Stimulated activated CD4-positive, alpha-beta T cell treated with anti-CD3 and anti-CD28 coated beads, Interleukin-12 subunit alpha, Interleukin-12 subunit beta, amount 100 ng/mL, for 4 hours (primary cell): ENCODE data around the gene CST9L.

Experiments used
- DNase-seq: peaks from one replicate; pipeline ENCODE4 v3.0.0-alpha.2; 2020

The CST9L gene, protein sequence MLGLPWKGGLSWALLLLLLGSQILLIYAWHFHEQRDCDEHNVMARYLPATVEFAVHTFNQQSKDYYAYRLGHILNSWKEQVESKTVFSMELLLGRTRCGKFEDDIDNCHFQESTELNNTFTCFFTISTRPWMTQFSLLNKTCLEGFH

DNA sequence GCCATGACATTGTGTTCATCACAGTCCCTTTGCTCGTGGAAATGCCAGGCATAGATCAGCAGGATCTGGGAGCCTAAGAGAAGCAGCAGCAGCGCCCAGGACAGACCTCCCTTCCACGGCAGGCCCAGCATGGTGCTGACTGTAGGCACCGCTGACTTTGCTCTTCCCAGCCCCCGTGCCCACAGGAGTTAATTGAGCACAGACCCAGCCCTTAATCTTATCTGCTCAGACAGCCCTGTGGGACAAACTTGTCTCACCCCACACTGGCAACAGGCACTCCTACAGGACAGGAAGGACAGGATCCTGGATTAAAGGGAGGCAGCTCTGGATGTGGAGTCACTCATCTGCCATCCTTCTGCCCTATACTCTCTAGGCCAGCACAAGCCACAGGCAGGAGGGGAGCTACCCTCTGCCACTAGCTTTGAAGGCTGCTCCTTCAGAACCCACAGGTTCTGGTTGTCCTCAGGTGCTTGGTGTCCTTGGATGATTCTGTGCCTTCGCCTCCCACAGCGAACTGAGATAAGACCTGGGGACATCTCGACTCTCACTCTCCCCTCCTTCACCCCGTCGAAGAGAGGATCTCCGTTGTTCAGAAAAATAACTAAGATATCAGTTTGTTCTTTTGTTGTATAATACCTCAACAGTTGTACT is at the start of gene CST9L:
Gene CST9L (minus strand): TSS at position 165 of the 651 bp plus-strand sequence. CDS start 34 bp downstream, at position 131.
- no peak for DNase-seq

DNA sequence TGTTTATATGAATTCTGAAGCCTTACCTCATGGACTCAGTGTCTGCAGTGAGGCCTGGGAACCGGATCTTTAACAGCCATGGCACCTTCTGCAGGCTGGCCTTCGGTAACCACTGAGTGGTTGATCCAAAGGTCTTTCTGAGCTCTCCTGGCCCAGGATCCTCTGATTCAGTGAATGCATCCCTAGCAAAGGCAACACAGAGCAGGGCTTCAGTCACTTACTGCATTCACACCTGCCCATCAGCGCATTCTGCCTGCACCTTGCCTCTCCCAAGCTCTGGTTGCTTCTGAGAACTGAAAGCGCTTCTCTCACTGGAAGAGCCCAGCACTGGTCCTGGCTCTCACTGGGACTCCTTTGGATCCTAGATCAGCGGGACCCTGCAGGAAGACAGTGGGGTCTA is 45.9 kb upstream of the CST9L start:
- DNase-seq = no peak

DNA sequence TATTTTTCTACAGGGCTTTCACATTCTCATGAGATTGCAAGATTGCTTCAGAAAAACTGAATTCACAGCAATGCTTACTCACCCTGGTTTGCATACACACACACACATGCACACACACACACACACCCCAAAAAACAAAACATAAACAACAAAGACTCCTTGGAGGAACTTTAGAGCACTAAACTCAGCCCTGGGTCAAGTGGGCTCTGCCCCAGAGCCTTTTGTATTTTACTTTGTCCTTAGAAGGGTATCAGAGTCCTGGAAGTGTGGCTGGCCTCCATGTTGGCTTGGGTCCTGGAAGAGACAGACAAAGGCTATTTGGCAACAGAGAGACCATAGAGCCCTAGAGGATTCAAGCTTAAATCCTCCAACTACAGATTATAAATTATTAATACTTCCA is 45.4 kb upstream of the CST9L start:
- DNase-seq = no peak

DNA sequence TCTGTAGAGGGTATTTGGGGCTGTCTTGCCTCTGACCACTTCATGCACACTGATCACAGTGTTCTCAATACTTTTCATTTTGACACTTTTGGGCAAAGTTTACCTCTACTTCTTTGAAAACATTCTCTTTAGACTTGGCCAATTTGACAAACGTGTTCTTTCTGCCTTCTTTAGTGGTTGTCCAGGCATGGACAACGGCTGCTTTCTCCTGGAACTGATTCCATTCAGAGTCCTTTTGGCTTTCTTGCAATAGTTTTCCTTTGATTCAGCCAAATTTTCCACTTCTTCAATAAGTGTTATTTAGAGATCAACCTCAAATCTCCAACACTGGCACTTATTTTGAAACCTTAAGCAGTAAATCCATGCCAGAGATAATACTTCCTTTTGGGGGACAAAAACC is 44.1 kb upstream of the CST9L start:
- DNase-seq = no peak

DNA sequence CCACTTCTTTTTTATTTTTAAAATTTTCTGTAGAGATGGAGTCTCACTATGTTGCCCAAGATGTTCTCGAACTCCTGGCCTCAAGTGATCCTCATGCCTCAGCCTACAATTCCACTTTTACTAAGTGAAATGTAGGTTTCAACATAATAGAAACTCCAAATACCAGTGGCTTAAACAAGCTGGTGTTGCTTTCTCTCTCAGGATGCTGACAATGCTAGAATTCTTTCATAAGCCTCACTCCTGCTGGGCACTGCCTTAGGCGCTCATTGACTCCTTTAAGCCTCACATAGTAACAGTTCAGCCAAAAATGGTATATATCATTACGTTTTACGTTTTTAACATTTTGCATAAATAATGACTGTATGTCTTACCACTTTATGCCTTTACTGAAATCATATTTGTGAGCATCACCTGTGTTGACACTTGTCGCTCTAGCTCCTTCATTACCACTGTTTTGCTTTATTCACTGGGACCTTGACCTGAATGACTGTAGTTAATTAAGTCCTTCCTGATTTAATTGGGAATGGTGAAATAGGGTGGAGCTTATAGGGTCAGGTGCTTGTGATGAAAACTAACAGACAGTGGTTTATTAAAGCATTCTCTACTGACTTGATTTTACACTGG is 41.3 kb upstream of the CST9L start:
- DNase-seq = no peak

DNA sequence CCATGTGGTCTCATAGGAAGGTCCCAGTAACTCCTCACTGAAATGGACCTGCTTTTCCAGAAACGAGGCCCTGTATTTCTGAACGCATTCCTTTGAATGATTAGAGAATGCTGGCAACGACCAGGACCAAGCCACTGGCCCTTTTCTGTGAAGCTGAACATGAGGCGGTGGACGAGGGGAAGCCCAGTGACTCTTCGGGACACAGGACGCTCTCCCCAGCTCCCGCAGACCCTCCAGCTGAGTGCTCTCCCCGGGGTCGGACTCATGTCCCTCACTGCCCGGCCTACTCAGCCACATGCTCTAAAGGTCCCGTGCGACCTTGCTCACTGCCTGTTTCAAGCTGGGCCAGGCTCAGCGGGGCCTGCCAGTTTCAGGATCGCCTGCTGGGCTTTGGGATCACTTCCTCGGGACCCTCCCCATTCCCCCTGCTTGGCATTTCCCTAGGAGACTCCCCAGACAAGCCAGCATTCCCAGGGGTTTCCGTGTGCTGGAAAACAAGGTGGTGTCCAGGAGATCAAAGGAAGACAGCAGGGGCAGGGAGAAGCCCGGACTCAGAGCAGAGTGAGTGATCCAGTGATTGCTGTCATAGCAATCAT is 40.1 kb upstream of the CST9L start:
- no peak for DNase-seq

DNA sequence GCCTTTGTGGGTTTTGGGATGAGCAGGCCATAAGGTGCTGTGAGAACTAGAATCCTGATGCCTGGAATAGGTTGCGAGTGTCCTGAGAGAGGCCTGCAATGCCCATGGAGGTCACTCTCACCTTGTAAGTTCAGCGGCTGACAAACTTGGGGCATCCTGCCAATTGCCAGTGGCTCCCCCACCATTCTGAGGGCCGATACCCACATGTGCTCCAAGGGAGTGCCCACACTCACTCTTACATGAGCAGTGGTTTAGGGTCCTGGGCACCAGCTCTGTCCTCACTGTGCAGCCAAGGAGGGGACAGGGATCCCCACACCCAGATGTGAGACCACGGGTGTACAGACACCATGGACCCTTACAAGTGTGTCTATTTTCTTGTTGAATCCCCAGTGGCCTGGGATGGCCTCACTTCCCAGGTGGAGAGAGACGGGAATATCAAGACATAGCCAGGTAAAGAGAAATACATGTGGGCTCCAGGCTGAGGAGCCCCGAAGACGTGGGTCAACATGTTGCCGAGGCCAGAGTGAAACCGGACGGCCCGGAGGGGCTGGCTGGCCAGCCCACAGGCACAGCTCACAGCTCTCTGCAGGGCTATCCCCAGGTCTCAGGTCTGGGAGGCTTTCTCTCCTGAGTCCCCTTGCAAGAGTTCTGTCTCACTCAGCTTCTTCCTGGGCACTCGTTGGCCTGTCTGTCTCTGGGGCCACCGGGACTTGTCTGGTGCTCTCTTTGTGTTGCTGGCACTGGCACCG is 39.4 kb upstream of the CST9L start:
- no peak for DNase-seq

DNA sequence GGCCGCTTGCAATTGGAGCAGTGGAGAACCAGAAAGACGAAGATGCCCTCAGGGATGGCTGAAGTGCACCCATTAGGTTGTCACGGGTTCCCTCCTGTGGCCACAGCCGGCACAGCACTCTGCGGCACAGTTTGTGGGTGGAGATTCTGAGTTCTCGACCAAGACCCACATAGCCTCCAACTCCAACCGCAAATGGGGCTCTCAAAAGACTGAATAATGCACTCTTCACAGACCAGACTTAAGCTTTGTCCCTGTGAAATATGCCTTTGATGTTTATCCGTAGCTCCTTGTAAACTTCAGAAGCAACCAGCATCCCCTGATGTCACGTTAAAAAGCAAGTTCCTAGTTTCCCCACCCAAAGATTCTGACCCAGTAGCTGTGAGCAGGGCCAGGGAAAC is 38.4 kb upstream of the CST9L start:
- peak; percentile 61 for DNase-seq

DNA sequence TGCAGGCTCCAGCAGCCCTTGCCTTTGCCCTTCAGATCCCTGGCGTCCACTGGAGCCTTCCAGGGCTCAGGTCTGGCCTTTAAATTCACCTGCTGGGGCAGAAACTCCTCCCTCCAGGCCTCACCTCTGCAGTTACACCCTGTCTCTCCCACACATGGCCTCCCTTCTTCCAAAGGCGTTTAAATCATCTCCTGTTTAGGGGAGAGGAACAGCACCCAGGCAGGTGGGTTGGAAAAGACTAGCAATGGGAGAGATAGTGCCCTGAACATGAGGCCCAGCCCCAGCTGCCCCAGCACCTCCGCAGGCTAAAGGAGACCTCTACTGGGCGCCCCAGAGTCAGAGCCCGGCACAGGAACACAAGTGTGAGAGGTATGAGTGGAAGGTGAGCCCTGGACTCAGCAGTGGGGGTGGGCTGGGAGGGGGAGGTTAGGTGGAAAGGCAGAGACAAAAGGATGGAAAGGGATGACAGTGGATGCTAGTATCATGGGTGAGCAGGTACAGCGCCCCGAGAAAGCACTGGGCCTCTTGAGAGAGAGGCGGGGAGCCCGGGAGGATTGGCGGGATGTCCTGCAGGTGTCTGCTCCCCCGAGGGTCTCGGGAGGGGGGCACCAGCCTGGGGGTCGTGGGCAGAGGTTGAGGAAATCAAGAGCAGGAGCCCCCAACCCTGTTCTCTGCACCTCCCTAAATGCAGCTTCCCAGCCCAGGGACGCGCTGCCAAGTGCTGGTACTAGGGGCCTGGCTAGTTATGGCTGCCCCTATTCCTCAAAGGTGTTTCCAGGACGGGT is 37.8 kb upstream of the CST9L start, which contains the start of gene CST9:
Gene CST9 (minus strand): TSS at position 51 of the 785 bp plus-strand sequence. CDS start 53 bp downstream, outside the sequence.
- DNase-seq = no peak

DNA sequence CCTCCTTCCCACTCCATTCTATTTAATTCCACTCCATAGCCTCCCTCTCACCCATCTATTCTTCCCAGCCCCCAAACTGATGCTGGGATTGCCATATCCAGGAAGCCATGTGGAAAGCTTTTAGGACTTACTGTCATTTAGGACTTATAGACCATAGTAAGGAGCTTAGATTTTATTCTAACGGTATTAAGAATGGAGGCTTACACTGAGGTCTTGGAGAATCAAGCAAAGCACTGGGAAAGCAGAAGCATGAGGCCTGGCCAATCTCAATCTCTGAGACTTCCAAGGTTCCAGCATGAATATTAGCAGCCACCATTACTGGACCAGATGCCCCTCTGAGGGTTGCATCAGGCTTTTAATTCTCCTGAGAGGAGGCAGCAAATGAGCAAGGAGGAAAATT is 36.0 kb upstream of the CST9L start:
- DNase-seq = no peak

DNA sequence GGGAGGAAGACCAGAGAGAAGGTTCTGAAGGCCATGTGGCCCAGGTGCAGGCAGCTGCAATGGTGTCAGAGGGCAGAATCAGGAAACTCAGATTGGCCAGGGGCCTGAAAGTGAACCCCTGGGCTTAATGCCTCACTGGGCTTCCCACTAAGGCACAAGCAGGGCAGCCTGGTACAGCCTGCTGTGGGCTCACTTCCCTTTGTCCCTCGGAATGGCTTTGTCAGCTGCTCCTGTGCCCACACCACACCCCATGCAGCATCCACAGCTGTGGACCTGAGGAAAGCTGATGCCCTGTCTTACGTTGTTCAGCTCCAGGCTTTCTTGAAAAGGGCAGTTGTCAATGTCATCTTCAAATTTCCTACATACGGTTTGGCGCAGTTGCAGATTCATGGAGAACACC is 35.0 kb upstream of the CST9L start:
- no peak for DNase-seq

DNA sequence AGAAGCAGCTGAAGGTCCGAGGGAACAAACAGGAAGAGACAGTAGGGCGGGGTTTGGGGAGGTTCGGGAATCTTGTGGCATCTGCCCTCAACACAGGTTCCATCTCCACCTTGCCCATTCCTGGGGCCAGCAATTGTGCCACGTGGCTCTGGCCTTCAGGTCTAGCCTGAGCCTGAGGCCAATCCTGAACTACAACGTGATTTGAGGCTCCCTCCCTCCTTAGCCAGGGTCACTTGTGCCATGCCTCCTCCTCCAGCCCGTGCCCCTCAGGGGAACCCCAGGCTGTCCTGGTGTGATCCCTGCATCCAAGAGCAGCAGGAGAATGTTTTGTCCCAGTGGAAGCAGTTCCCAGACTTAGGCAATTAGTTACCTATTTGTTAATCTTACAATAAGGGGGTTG is 34.4 kb upstream of the CST9L start:
- no peak for DNase-seq

DNA sequence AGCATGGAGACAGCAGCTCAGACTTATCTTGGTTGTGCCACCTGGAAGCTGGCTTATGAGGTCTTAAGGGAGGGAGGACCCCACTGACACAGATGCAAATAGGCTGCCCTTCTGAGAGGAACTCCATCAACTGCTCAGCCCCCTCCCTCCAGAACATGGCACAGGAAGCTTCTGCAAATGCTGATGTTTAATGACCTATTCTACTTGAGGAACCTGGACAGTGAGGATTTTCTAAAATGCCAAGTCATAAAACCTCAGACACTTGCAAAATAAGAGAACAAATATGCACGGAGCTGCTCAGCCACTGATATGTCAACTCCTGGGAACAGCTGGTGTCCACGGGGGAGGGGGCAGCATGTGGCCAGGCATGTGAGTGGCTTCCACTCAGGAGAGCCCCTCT is 34.0 kb upstream of the CST9L start:
- no peak for DNase-seq

DNA sequence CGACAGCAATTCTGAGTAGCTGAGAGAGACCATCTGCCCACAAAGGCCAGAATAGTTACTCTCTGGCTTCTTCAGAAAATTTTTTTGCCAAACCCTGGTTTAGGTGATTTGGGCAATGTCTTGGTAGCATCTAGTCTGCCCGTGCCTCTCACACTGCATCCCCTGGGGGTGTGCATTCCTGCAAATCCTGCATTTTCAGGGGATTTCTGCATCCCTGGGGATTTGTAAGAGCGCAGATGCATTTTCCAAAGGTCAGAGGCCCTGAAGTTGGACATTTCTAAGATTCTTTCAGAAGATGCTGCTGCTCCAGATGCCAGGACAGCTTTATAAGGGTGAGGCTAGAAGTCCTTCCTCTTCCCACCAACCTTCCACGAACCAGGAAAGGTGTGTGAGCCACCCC is 33.4 kb upstream of the CST9L start:
- no peak for DNase-seq

DNA sequence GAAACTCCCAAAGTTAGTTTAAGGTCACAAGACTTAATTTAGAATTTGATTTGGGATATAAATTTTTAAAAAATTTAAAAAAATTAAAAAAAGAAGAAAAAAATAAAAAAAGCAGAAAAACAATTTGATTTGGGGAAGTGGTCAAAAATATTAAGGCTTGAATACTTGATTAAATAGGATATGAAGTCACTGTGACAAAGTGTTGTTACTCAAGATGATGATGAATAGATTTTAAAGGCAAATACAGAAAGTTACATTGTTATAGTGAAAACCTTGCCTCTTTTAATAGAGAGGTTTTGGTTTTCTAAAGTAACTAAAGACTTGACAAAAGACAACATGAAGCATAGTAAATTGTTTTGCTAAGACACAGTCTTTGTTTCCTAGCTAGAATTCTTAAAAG is 30.2 kb upstream of the CST9L start:
- DNase-seq = no peak

DNA sequence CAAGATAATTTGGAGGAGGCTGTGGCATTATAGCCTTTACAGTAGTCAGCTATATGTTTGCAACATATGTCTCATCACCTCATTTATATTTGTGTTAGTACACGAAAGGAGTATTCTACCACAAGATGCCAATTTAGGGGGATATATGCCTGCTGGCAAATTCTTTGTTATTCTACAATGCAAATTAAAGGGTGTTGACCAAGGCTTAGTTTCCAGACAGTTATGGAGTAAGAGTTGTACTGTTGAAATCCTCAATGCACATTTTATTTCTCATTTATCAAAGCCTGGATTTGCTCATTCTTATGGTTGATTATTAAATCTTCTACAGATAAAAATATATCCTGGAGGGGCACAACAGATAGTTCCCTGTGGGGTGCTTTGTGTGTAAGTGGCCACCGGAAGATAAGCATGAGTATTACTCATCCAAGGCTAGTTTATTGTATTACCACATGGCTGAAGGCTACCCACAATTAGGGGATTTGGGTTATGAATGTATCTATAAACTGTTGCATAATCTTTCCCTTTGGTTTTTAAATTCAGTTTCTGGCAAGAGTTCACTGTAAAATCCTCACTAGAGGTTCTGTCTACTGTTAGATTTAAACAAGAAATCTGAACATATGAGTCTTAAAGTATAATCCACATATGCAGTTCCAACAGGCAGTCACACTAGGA is 28.4 kb upstream of the CST9L start:
- no peak for DNase-seq

DNA sequence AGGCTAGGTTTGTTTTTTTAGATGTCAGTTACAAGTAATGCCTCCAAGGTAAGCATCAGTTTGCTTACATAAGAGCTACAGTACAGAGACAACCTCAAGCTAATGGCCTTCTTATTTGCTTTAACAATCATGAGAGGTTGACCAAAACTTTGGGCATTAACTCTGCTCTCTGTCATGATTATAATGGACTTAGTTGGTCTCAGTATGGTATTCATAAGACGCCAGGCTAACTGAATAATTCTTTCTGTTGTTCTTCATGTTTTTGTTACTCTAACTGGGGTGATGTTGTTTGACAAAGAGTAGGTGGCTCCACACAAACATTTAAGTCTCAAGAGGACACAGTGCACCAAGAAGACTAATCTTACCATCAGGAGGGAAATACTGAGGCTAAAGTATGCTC is 27.7 kb upstream of the CST9L start:
- no peak for DNase-seq

DNA sequence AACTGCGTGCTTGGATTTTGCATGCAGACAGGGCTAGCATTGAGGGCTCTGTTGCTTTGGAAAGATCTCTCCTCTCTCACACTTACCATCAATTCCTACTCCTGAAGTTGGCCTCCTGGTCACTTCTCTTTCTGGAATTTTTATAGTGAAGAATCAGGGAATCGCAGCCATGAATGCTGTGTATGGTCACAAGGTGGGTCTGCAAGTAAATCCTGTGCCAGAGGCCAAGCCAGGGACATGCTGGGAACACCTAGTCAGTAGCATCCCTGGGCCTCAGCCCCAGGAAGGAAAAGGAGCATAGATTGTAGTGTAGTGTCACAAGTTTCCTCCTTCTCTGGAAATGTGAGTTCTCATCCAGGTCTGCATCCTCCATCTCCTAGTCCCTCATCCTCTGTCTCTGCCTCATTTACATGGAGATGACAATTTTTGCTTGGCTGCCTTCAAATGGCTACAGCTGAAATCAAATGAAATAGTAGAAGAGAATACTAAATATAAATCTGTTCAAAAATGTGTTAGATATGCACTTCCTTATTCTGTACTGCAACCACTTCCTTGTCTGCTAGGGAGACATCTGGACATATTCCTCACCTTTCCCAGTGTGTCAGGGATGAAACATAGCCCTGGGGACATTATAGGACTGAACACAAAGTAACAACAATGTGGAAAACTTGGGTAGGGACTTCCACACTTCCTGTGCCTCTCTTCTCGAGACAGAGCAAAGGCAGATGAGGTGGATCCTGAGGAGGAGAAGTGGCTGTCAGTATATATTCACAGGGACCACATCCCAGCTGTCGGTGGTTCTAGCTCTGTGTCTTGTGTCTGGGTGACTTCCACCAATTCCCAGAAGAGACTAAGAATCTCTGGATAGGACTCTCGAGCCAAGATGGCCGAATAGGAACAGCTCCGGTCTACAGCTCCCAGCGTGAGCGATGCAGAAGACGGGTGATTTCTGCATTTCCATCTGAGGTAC is 20.4 kb upstream of the CST9L start:
- DNase-seq = no peak

DNA sequence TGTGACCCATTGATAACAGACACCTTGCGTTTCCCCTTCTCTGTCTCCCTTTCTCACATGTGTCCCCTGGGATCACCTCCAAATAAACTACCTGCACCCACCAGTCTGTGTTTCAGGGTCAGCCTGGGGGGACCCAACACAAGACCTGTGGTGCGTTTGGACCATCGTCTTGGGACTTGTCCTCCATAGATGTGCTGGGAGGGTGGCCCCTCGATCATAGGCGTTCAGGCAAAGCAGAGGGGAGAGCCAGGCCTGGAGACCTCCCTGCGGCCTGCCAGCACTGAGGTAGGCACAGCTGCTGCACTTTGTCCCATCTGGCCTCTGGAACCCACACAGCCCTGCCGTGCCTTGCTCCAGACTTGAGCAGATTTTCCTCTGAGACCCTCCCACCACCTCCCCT is 19.3 kb upstream of the CST9L start:
- DNase-seq = no peak

DNA sequence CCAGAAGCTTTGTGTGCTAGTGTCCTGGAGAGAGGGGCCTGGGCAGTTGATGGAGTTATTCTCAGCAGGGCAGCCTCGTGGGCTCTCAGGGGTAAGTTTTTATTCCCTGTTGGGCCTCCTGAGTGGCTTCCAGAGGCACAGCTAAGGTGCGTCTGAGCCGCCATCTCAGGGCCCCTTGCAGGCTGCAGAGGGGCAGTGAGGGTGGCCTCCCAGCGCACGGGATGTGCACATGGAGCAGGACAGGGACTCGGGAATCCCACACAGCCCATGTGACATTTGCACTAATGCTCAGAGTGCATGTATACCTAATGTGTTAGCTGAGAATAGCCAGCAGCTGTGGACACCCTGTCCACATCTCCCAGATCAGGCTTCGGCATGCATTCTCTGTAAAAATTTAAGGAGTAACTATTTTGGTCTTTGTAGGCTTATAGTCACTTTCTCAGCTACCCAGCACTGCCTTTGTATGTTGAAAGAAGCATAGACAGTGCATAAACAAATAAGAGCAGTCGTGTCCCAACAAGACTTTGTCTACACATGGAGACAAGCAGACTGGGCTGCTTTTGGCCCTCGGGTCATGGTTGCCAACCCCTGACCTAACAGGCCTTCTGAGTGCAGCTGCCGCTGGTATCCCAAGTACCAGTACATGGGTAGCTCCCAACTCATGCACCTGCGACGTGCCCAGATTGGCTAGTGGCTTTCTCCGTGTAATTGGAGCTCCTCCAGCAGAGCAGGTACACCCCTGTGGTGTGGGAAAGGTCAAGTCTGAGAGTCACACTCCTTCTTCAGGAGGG is 18.6 kb upstream of the CST9L start:
- DNase-seq = no peak
